ENCODE results near the gene DDX56. TPM values are rescaled to one million over a fixed set of nuclear protein-coding genes. Genes with fewer than 3 reads are reported as not detected.

DDX56 gene
- total and polyA plus RNA-seq, 2 of the 13 experiments (the other 11 are each of a cell fraction or from before 2014, with no cell fraction given) = 82.6 to 120 TPM

DNA sequence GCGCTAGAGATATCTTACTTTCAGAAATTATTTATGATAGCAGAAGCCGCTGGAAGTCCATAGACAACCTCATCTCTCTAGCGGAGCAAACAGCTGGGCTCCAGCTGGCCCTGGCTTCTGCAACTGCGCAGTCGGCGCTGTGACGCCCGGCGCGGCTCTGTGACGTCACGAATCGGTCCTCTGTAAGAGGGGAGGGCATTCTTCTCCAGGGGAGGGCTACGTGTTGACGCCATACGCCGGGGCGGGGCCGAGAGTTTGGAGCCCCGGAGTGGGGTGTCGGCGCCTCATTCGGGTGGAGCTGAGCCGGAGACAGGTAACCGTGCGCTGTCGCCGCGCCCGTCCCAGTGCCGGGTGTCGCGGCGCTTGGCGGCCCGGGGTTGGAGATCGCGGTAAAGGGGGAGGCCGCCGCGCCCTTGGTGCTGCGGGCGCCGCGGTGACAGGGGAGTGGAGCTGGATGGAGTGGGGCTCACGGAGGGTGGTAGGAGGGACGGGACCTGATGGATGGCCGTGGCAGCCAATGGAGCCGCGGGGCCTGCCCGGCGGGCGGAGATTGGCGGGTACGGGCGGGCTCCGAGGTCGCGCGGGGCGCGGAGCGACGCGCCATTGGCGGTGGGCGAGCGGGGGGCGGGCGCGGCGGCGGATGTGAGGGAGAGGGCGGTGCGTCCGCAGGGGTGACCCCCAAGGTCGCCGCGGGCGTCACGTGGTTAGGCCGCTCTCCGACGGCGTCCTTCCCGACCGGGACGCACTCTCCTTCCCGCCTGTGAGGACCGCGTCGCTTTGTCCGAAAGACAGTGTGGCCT lies 32.8 kb upstream of the DDX56 start, which contains the start of gene OGDH (continued):
- TF ChIP-seq, protein P1, sequence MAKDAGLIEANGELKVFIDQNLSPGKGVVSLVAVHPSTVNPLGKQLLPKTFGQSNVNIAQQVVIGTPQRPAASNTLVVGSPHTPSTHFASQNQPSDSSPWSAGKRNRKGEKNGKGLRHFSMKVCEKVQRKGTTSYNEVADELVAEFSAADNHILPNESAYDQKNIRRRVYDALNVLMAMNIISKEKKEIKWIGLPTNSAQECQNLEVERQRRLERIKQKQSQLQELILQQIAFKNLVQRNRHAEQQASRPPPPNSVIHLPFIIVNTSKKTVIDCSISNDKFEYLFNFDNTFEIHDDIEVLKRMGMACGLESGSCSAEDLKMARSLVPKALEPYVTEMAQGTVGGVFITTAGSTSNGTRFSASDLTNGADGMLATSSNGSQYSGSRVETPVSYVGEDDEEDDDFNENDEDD (CRISPR knock-in tag; IDR thresholded peaks at IDR 0.05; ENCODE audit: borderline replicate concordance) = peak; percentile 90; the same call in 1 of the 2 replicates
- TF ChIP-seq ZNF570 (CRISPR knock-in tag; IDR thresholded peaks at IDR 0.05; ENCODE audit: borderline replicate concordance) (no peak), TBX3 (IDR thresholded peaks at IDR 0.05; ENCODE audit: borderline replicate concordance) (peak; percentile 37), ZNF430 (CRISPR knock-in tag; IDR thresholded peaks at IDR 0.05) (no peak; the same call in none of the 2 replicates), ZNF331 (CRISPR knock-in tag; IDR thresholded peaks at IDR 0.05) (peak; percentile 66; the same call in 1 of the 2 replicates), SIX4 (CRISPR knock-in tag; IDR thresholded peaks at IDR 0.05) (no peak), MIER2 (CRISPR knock-in tag; IDR thresholded peaks at IDR 0.05) (no peak), ZBTB7B (CRISPR knock-in tag; IDR thresholded peaks at IDR 0.05) (0 out of 2 replicates have a peak, but pooled peaks have one; percentile 9), HDAC6 (IDR thresholded peaks at IDR 0.05; ENCODE audit: low read depth, low read length) (no peak), CREB1 (IDR thresholded peaks at IDR 0.05) (peak; percentile 100), CREB1 (CRISPR knock-in tag; IDR thresholded peaks at IDR 0.05) (peak; percentile 99), RARG (CRISPR knock-in tag; IDR thresholded peaks at IDR 0.05; ENCODE audit: low read depth) (no peak)
- TF ChIP-seq, protein P2, sequence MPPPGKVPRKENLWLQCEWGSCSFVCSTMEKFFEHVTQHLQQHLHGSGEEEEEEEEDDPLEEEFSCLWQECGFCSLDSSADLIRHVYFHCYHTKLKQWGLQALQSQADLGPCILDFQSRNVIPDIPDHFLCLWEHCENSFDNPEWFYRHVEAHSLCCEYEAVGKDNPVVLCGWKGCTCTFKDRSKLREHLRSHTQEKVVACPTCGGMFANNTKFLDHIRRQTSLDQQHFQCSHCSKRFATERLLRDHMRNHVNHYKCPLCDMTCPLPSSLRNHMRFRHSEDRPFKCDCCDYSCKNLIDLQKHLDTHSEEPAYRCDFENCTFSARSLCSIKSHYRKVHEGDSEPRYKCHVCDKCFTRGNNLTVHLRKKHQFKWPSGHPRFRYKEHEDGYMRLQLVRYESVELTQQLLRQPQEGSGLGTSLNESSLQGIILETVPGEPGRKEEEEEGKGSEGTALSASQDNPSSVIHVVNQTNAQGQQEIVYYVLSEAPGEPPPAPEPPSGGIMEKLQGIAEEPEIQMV (CRISPR knock-in tag; IDR thresholded peaks at IDR 0.05; ENCODE audit: low read depth) = peak; percentile 84; the same call in 1 of the 2 replicates
- TF ChIP-seq, protein P3, sequence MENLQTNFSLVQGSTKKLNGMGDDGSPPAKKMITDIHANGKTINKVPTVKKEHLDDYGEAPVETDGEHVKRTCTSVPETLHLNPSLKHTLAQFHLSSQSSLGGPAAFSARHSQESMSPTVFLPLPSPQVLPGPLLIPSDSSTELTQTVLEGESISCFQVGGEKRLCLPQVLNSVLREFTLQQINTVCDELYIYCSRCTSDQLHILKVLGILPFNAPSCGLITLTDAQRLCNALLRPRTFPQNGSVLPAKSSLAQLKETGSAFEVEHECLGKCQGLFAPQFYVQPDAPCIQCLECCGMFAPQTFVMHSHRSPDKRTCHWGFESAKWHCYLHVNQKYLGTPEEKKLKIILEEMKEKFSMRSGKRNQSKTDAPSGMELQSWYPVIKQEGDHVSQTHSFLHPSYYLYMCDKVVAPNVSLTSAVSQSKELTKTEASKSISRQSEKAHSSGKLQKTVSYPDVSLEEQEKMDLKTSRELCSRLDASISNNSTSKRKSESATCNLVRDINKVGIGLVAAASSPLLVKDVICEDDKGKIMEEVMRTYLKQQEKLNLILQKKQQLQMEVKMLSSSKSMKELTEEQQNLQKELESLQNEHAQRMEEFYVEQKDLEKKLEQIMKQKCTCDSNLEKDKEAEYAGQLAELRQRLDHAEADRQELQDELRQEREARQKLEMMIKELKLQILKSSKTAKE (CRISPR knock-in tag; IDR thresholded peaks at IDR 0.05; ENCODE audit: borderline replicate concordance) = no peak
- TF ChIP-seq, protein P4, sequence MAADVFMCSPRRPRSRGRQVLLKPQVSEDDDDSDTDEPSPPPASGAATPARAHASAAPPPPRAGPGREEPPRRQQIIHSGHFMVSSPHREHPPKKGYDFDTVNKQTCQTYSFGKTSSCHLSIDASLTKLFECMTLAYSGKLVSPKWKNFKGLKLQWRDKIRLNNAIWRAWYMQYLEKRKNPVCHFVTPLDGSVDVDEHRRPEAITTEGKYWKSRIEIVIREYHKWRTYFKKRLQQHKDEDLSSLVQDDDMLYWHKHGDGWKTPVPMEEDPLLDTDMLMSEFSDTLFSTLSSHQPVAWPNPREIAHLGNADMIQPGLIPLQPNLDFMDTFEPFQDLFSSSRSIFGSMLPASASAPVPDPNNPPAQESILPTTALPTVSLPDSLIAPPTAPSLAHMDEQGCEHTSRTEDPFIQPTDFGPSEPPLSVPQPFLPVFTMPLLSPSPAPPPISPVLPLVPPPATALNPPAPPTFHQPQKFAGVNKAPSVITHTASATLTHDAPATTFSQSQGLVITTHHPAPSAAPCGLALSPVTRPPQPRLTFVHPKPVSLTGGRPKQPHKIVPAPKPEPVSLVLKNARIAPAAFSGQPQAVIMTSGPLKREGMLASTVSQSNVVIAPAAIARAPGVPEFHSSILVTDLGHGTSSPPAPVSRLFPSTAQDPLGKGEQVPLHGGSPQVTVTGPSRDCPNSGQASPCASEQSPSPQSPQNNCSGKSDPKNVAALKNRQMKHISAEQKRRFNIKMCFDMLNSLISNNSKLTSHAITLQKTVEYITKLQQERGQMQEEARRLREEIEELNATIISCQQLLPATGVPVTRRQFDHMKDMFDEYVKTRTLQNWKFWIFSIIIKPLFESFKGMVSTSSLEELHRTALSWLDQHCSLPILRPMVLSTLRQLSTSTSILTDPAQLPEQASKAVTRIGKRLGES (CRISPR knock-in tag; IDR thresholded peaks at IDR 0.05; ENCODE audit: borderline replicate concordance) = no peak
- TF ChIP-seq, protein P5, sequence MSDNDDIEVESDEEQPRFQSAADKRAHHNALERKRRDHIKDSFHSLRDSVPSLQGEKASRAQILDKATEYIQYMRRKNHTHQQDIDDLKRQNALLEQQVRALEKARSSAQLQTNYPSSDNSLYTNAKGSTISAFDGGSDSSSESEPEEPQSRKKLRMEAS (IDR thresholded peaks at IDR 0.05) = peak; percentile 97

Measured in HepG2 (cell line).